8988T (cell line): Measurements from ENCODE around the gene CTNS.
"Not testable (repeated sequence)": the region's sequence is repeated elsewhere in the genome, so short reads cannot be mapped to it uniquely, and the experiment has no call there.

Experiments
- DNase-seq: peaks from one replicate; pipeline ENCODE4 v3.0.0; 2011

CTNS gene

GRCh38 chr17:3688852-3689261 is 52.3 kb downstream of the CTNS start:
- DNase-seq, result no peak

DNA sequence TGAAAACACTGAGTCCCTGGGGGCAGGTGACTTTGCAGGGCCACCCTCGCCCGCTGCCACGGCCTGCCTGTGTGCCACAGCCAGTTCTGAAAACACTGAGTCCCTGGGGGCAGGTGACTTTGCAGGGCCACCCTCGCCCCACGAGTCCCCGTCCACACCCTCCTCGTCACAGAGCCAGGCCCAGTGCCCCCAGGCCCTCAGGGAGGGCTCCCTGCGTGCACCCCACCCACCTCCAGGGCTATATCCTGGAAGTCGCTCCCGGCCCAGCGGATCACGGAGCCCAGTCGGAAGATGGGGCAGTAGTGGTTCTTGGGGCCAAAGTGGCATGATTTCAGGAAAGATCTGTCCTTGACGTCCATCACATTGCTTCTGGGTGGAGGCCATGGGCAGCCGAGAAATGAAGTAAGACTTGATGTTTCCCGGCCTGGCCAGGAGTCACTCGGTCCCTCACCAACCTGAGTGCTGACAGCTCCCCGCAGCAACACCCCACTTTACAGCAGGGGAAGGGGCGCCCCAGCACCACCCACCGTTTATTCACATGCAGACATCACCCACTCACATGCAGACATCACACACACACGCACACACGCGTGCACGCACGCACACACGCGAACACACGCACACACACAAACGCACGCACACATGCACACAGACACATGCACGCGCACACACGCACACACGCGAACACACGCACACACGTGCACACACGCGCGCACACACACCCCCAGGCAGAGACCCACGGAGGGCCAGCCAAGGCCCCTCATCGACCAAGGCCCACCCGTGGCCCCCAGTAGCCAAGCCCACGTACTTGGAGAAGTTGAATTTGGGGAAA is 52.9 kb downstream of the CTNS start:
- no peak for DNase-seq

GRCh38 chr17:3690094-3690715 is 53.6 kb downstream of the CTNS start:
- DNase-seq, result no peak

- DNase-seq, result no peak
These were observed 55.1 kb downstream of the CTNS start for GRCh38 chr17:3691617-3692067.

DNA sequence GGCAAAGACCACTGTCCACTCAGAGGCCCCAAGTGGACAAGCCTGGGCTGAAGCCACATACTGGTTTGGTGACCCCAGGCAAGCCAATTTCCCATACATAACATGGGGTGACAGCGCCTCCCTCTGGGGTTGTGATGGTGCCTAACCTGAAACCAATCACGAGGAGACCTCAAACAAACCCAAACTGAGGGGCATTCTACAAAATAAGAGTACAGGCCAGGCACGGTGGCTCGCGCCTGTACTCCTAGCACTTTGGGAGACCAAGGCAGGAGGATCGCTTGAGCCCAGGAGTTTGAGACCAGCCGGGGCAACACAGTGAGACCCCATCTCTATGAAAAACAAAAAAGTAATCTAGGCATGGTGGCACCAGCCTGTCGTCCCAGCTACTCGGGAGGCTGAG is 55.8 kb downstream of the CTNS start:
- DNase-seq, result no peak

GRCh38 chr17:3693141-3693540 is 56.6 kb downstream of the CTNS start:
- DNase-seq, result no peak

GRCh38 chr17:3693829-3694231 is 57.3 kb downstream of the CTNS start:
- DNase-seq, result no peak

DNA sequence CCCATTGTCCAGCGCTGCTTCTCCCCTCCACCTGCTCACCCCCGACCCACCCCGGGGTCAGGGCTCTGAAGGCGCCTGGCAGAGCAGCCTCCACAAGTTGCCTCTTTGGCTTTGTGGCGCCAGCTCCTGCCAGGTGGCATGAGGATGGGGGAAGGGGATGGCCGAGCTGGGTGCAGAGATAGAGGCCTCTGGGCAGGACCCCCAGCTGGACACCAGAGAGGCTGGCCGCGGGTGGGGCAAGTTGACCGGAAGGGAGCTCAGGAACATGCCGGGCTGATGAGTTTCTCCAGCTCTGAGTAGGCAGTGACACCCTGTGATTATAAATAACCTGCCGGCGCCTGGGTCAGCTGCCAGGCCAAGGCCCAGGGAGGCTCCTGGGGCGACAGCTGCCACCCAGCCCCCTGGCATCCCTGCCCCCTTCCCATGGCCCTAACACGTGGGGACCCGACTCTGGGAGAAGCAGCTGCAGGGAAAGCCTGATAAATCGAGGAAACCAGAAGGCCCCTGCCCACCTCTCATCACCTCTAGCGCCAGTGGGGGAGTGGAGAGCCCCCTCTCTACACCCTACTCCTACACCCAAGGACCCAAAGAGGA is 58.7 kb downstream of the CTNS start:
- DNase-seq, result no peak

GRCh38 chr17:3695723-3696411 is 59.3 kb downstream of the CTNS start, which contains the start of gene P2RX5:
P2RX5 (minus strand) TSS chr17:3696155; CDS start chr17:3696005, 150 bp downstream.
- DNase-seq, result no peak

GRCh38 chr17:3697103-3697476 is 60.5 kb downstream of the CTNS start:
- DNase-seq, result no peak

GRCh38 chr17:3698139-3698538 is 61.6 kb downstream of the CTNS start:
- DNase-seq, result no peak

DNA sequence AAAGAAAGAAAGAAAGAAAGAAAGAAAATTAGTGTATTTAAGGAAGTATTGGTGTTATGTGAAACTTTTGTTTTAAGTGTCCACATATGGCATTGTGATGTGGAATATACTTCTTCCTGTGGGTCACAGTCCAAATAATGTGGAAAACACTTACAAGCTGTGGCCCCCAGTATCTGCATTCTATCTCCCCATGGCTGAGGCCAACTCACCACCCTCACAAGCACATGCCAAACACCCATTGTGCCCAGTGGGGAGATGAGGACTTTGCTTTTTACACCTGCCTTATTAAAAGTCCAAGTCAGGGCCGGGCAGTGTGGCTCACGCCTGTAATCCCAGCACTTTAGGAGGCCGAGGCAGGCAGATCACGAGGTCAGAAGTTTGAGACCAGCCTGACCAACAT is 63.4 kb downstream of the CTNS start:
- no peak for DNase-seq

DNA sequence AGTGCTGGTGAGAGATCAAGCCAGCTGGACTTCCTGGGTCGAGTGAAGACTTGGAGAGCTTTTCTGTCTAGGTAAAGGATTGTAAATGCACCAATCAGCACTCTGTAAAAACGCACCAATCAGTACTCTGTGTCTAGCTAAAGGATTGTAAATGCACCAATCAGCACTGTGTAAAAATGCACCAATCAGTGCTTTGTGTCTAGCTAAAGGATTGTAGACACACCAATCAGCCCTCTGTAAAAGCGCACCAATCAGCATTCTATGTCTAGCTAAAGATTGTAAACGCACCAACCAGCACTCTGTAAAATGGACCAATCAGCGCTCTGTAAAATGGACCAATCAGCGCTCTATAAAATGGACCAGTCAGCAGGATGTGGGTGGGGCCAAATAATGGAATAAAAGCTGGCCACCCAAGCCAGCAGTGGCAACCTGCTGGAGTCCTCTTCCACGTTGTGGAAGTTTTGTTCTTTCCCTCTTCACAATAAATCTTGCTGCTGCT is 65.5 kb downstream of the CTNS start:
- not testable (repeated sequence) for DNase-seq

DNA sequence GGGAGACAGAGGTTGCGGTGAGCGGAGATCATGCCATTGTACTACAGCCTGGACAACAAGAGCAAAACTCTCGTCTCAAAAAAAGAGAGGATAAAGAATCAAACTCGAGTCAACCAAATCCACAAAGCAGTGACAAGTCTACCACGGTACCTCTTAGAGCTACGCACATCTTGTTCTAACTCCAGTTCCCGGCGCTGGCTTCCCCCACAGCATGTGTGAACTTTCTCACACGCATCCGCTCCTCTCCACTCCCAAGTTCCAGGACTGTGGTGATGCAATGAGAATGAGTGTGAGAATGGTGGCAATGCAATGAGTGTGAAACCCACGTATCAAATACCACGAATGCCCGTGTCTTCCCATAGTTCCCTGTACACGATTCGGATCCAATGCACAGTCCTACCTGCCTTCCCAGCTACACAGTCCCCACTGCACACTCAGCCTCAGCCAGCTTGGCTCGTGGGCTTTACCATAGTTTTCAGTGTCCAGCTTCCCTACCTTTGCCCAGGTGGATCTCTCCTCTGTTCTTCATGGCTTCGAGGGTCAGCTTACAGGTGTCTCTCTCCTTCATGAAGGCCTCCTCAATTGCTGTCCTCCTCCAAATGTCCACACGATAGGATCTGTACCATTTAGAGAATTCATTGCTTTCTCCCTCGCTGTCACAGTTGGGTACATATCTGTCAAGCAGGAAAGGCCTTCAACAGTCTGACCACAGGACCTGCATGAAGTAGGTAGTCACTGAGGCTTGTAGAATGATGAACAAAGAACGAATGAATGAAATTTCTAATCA is 68.6 kb downstream of the CTNS start:
- no peak for DNase-seq

DNA sequence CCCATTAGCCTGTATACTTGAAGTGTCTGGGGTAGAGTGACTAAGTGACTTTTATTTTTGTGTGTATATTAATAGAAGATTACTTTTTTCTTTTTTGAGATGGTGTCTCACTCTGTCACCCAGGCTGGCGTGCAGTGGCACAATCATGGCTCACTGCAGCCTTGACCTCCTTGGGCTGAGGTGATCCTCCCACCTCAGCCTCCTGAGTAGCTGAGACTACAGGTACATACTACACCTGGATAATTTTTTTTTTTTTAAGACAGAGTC is 69.1 kb downstream of the CTNS start:
- DNase-seq, result not testable (repeated sequence)

GRCh38 chr17:3708366-3708765 is 71.8 kb downstream of the CTNS start:
- no peak for DNase-seq

- peak; percentile 57 for DNase-seq
These were observed 74.4 kb downstream of the CTNS start for GRCh38 chr17:3710951-3711383.
